B cell (primary cell): ENCODE data around the gene PLCB1. TPM values are rescaled to one million over a fixed set of nuclear protein-coding genes. Genes with fewer than 3 reads are reported as not detected.

Experiments used
- ATAC-seq: fragments of 200-7000 bp; cut with Tn5 transposase; one replicate; pipeline ENCODE4 v1.10.0; 2021; ENCODE audit warnings: low read depth, mild to moderate bottlenecking, moderate number of reproducible peaks, moderate library complexity
- CTCF ChIA-PET: fragments of 350-600 bp; sonication (Branson Sonifier 250); formaldehyde crosslinking; loops from one replicate; lab custom pipeline; 2021; ENCODE audit warnings: antibody characterized with exemption, inconsistent platforms; lab: Charles Lee
- POLR2A ChIA-PET: fragments of 350-600 bp; sonication (Branson Sonifier 250); formaldehyde crosslinking; loops from one replicate; lab custom pipeline; 2021; ENCODE audit warnings: antibody characterized with exemption; lab: Charles Lee
- DNase-seq: peaks from one replicate; pipeline ENCODE4 v3.0.0; 2013
- H2AFZ ChIP-seq: 2 replicates; pipeline ENCODE4 v1.6.1; 2012; ENCODE audit warnings: mild to moderate bottlenecking, low read depth, low read length; ENCODE audit not compliant: insufficient read depth, poor library complexity, severe bottlenecking
- H3K27ac ChIP-seq, 2 donors: 1 replicate in 1 of 2; 2 replicates in 1 of 2; pipeline ENCODE4 v1.5.1; 2012 to 2013; ENCODE audit warnings: low read length in 2 of 2, mild to moderate bottlenecking in 2 of 2, moderate library complexity in 1 of 2
- H3K27me3 ChIP-seq, 4 experiments: fragments of 200-600 bp in 1 of 4; sonication (generic) in 1 of 4; replicated peaks in 1 of 4; 1 replicate in 2 of 4; 2 replicates in 2 of 4; pipeline versions ENCODE4 v1.6.1 to v1.7.0; 2013 to 2016; ENCODE audit warnings: low read length in 3 of 4, mild to moderate bottlenecking in 2 of 4, mixed read lengths in 1 of 4, moderate library complexity in 1 of 4; ENCODE audit not compliant: insufficient read depth in 4 of 4, control insufficient read depth in 3 of 4; ENCODE audit errors: control extremely low read depth in 1 of 4
- H3K36me3 ChIP-seq, 2 experiments: replicated peaks in 1 of 2; 1 replicate in 1 of 2; 2 replicates in 1 of 2; pipeline versions ENCODE4 v1.6.1 to v1.7.1; 2013; ENCODE audit warnings: low read length in 1 of 2; ENCODE audit not compliant: insufficient read depth in 2 of 2, control insufficient read depth in 1 of 2; ENCODE audit errors: control extremely low read depth in 1 of 2, extremely low read depth in 1 of 2
- H3K4me1 ChIP-seq, 2 donors: fragments of 200-600 bp in 1 of 2; sonication (generic) in 1 of 2; 1 replicate in 1 of 2; 2 replicates in 1 of 2; pipeline versions ENCODE4 v1.5.1 to v1.6.1; 2013 to 2017; ENCODE audit warnings: low read length in 2 of 2; ENCODE audit not compliant: control insufficient read depth in 2 of 2, insufficient read depth in 2 of 2
- H3K4me2 ChIP-seq: replicated peaks from 2 replicates; pipeline ENCODE3; 2012; ENCODE audit warnings: mild to moderate bottlenecking, low read depth, low read length; ENCODE audit not compliant: poor library complexity, severe bottlenecking
- H3K4me3 ChIP-seq, 5 experiments: fragments of 200-600 bp in 1 of 5; sonication (generic) in 1 of 5; 1 replicate in 3 of 5; 2 replicates in 2 of 5; pipeline versions ENCODE4 v1.5.1 to v1.7.0; 2011 to 2016; ENCODE audit warnings: low read length in 4 of 5, mild to moderate bottlenecking in 4 of 5, low read depth in 2 of 5, control low read depth in 1 of 5, moderate library complexity in 1 of 5; ENCODE audit not compliant: insufficient read depth in 1 of 5; ENCODE audit errors: control extremely low read depth in 1 of 5, extremely low read depth in 1 of 5
- H3K79me2 ChIP-seq: fragments of 200-600 bp; sonication (generic); one replicate; pipeline ENCODE4 v1.6.0; 2016; ENCODE audit warnings: low read length; ENCODE audit not compliant: control insufficient read depth, insufficient read depth
- H3K9ac ChIP-seq: fragments of 200-600 bp; sonication (generic); 2 replicates; pipeline ENCODE4 v1.6.1; 2017; ENCODE audit warnings: mild to moderate bottlenecking, low read length, moderate library complexity
- H3K9me3 ChIP-seq, 3 donors: one replicate each; pipeline versions ENCODE4 v1.6.1 to v1.7.1; 2013; ENCODE audit warnings: low read length in 2 of 3; ENCODE audit not compliant: control insufficient read depth in 2 of 3, insufficient read depth in 1 of 3; ENCODE audit errors: control extremely low read depth in 1 of 3
- H4K20me1 ChIP-seq: 2 replicates; pipeline ENCODE4 v1.6.0; 2012; ENCODE audit warnings: mild to moderate bottlenecking, low read length; ENCODE audit not compliant: insufficient read depth, control insufficient read depth, poor library complexity, severe bottlenecking
- H3K27ac Mint-ChIP-seq: one replicate; pipeline ENCODE4 v1.8.0; 2021; ENCODE audit warnings: mixed read lengths
- H3K27me3 Mint-ChIP-seq: one replicate; pipeline ENCODE4 v1.8.0; 2021; ENCODE audit warnings: mixed read lengths
- H3K4me1 Mint-ChIP-seq: one replicate; pipeline ENCODE4 v1.8.0; 2021; ENCODE audit warnings: mixed read lengths
- H3K4me3 Mint-ChIP-seq: one replicate; pipeline ENCODE4 v1.8.0; 2021; ENCODE audit warnings: mixed read lengths
- H3K9me3 Mint-ChIP-seq: one replicate; pipeline ENCODE4 v1.8.0; 2022; ENCODE audit warnings: mixed read lengths; ENCODE audit not compliant: insufficient read depth
- EZH2 ChIP-seq: IDR thresholded peaks from 2 replicates; pipeline ENCODE4 v1.6.1; 2012; ENCODE audit warnings: borderline replicate concordance, low read depth, mild to moderate bottlenecking, moderate library complexity, low read length; ENCODE audit not compliant: insufficient read depth, poor library complexity, severe bottlenecking
- WGBS: methylation state at CpG from one replicate; pipeline ENCODE4 v1.1.5; 2013; ENCODE audit warnings: missing lambda C conversion rate; ENCODE audit not compliant: insufficient coverage; 5-methylcytosine and 5-hydroxymethylcytosine counted together
- intact Hi-C: fragments of 100-400 bp; cut with micrococcal nuclease; formaldehyde crosslinking; loops from one replicate; pipeline ENCODE4 v1.10.0; 2022
- polyA plus RNA-seq: library from polyadenylated mRNA; depleted of rRNA; stranded (reverse); fragments of >200 nt; gene quantifications from 2 replicates; pipeline ENCODE4 v1.2.3, GENCODE V29; 2012
- total RNA-seq, 2 donors: library from RNA; stranded (reverse); fragments of 120-200 nt in 1 of 2; gene quantifications; 1 replicate in 1 of 2; 2 replicates in 1 of 2; pipeline versions ENCODE4 v1.2.3 to v1.2.4, GENCODE V29; 2013 to 2022
- TF ChIP-seq, protein P1 (sequence below): fragments of 200-600 bp; IDR thresholded peaks from one replicate; pipeline ENCODE4 v1.8.0; 2022; ENCODE audit warnings: antibody characterized with exemption, mild to moderate bottlenecking

PLCB1 gene
- total and polyA plus RNA-seq, 2 donors (not counting 1 experiment from before 2014, with no cell fraction given), result 0.18 to 0.47 TPM

DNA sequence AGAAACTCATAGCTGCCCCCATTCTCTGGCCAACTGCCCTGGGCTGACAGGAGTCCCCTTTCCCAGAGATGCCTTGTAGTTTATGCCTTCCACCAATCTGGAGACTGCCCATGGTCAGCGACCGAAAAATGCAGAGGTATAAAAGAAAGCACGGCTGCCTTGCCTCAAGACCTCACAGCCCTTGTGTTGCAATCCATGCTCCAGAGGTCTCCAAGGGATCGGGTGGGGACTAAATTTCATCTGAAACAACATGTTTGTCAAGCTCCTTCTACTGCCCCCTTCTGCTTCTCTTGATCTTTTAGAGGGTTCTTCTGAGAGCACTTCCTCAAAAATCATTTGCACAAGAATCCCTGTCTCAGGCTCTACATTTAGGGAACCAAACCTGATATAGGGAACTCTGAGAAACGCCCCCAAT, 128.8 kb downstream of the PLCB1 start:
- TF ChIP-seq, protein P1, sequence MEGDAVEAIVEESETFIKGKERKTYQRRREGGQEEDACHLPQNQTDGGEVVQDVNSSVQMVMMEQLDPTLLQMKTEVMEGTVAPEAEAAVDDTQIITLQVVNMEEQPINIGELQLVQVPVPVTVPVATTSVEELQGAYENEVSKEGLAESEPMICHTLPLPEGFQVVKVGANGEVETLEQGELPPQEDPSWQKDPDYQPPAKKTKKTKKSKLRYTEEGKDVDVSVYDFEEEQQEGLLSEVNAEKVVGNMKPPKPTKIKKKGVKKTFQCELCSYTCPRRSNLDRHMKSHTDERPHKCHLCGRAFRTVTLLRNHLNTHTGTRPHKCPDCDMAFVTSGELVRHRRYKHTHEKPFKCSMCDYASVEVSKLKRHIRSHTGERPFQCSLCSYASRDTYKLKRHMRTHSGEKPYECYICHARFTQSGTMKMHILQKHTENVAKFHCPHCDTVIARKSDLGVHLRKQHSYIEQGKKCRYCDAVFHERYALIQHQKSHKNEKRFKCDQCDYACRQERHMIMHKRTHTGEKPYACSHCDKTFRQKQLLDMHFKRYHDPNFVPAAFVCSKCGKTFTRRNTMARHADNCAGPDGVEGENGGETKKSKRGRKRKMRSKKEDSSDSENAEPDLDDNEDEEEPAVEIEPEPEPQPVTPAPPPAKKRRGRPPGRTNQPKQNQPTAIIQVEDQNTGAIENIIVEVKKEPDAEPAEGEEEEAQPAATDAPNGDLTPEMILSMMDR, result no peak
- TF ChIP-seq EZH2, result no peak
- DNase-seq, result no peak
- ATAC-seq, result no peak

DNA sequence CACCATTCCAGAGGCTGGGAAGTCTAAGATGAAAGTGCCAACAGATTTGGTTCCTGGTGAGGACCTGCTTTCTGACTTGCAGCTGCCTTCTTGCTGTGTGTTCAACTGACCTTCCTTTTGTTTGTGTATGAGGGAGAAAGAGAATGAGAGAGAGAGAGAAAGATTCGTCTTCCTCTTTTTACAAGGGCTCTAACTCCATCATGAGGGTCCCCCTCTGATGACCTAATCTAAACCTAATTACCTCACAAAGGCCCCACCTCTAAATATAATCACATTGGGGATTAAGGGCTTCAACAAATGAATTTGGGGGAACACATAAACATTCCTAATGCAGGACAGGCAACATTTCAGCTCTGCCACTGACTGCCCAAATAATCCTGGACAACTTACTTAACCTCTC, 130.7 kb downstream of the PLCB1 start:
- intact Hi-C loops, result no loop called here
- Mint-ChIP-seq H3K27me3 (no peaks in the 10 kb centered on the region), H3K4me1 (no peaks in the 10 kb centered on the region), H3K9me3 (no peaks in the 10 kb centered on the region), H3K27ac (no peak overlapping the region), H3K4me3 (no peak overlapping the region)
- no peak overlapping the region for H3K4me3 ChIP-seq
- DNase-seq, result no peak
- H3K9ac ChIP-seq, result no peak overlapping the region
- ChIA-PET CTCF (no interaction called here), POLR2A (no interaction called here)
- no peak overlapping the region for H2AFZ ChIP-seq
- TF ChIP-seq, protein P1, result no peak
- no peak for TF ChIP-seq EZH2
- H3K36me3 ChIP-seq, result no peaks in the 10 kb centered on the region
- H3K9me3 ChIP-seq, result no peaks in the 10 kb centered on the region
- H3K4me1 ChIP-seq, result no peaks in the 10 kb centered on the region
- no peak overlapping the region for H3K27ac ChIP-seq
- no peaks in the 10 kb centered on the region for H3K79me2 ChIP-seq
- no peak for ATAC-seq
- no peak overlapping the region for H3K4me2 ChIP-seq
- no peaks in the 10 kb centered on the region for H4K20me1 ChIP-seq
- WGBS, result no CpG with 5 or more reads among the region's 1 CpG
- no peaks in the 10 kb centered on the region for H3K27me3 ChIP-seq

More for the DNA sequence above, 128.8 kb downstream of the PLCB1 start:
- Mint-ChIP-seq H3K27ac (no peak overlapping the region), H3K27me3 (no peaks in the 10 kb centered on the region), H3K9me3 (no peaks in the 10 kb centered on the region), H3K4me1 (no peaks in the 10 kb centered on the region), H3K4me3 (no peak overlapping the region)
- H4K20me1 ChIP-seq, result no peaks in the 10 kb centered on the region
- H3K36me3 ChIP-seq, result no peaks in the 10 kb centered on the region
- ChIA-PET CTCF (interaction anchor here (0.9 to 1.0 kb wide), 2 partner anchors 11 to 127 kb away, joined by 3 read pairs; no protein-coding TSS in a partner anchor), POLR2A (no interaction called here)
- H3K79me2 ChIP-seq, result no peaks in the 10 kb centered on the region
- H2AFZ ChIP-seq, result no peak overlapping the region
- no peak overlapping the region for H3K9ac ChIP-seq
- intact Hi-C loops, result no loop called here
- no peaks in the 10 kb centered on the region for H3K9me3 ChIP-seq
- no peak overlapping the region for H3K4me3 ChIP-seq
- H3K27ac ChIP-seq, result no peak overlapping the region
- no peaks in the 10 kb centered on the region for H3K4me1 ChIP-seq
- H3K27me3 ChIP-seq, result no peaks in the 10 kb centered on the region
- whole genome bisulfite sequencing, result 93% methylated on average over 4 of the region's 5 CpGs
- no peak overlapping the region for H3K4me2 ChIP-seq
